B cell (primary cell): ENCODE measurements around the gene EIF3I. TPM values are rescaled to one million over a fixed set of nuclear protein-coding genes. Genes with fewer than 3 reads are reported as not detected.
A peak's percentile ranks its signal among the peaks of the same experiment; 100 is the strongest.

Experiments used
- ATAC-seq: fragments of 200-7000 bp; cut with Tn5 transposase; one replicate; pipeline ENCODE4 v1.10.0; 2021; ENCODE audit warnings: low read depth, mild to moderate bottlenecking, moderate number of reproducible peaks, moderate library complexity
- CTCF ChIA-PET: fragments of 350-600 bp; sonication (Branson Sonifier 250); formaldehyde crosslinking; loops from one replicate; lab custom pipeline; 2021; ENCODE audit warnings: antibody characterized with exemption, inconsistent platforms; lab: Charles Lee
- POLR2A ChIA-PET: fragments of 350-600 bp; sonication (Branson Sonifier 250); formaldehyde crosslinking; loops from one replicate; lab custom pipeline; 2021; ENCODE audit warnings: antibody characterized with exemption; lab: Charles Lee
- DNase-seq: peaks from one replicate; pipeline ENCODE4 v3.0.0; 2013
- H2AFZ ChIP-seq: 2 replicates; pipeline ENCODE4 v1.6.1; 2012; ENCODE audit warnings: mild to moderate bottlenecking, low read depth, low read length; ENCODE audit not compliant: insufficient read depth, poor library complexity, severe bottlenecking
- H3K27ac ChIP-seq, 2 donors: 1 replicate in 1 of 2; 2 replicates in 1 of 2; pipeline ENCODE4 v1.5.1; 2012 to 2013; ENCODE audit warnings: low read length in 2 of 2, mild to moderate bottlenecking in 2 of 2, moderate library complexity in 1 of 2
- H3K27me3 ChIP-seq, 4 experiments: fragments of 200-600 bp in 1 of 4; sonication (generic) in 1 of 4; replicated peaks in 1 of 4; 1 replicate in 2 of 4; 2 replicates in 2 of 4; pipeline versions ENCODE4 v1.6.1 to v1.7.0; 2013 to 2016; ENCODE audit warnings: low read length in 3 of 4, mild to moderate bottlenecking in 2 of 4, mixed read lengths in 1 of 4, moderate library complexity in 1 of 4; ENCODE audit not compliant: insufficient read depth in 4 of 4, control insufficient read depth in 3 of 4; ENCODE audit errors: control extremely low read depth in 1 of 4
- H3K36me3 ChIP-seq, 2 experiments: replicated peaks in 1 of 2; 1 replicate in 1 of 2; 2 replicates in 1 of 2; pipeline versions ENCODE4 v1.6.1 to v1.7.1; 2013; ENCODE audit warnings: low read length in 1 of 2; ENCODE audit not compliant: insufficient read depth in 2 of 2, control insufficient read depth in 1 of 2; ENCODE audit errors: control extremely low read depth in 1 of 2, extremely low read depth in 1 of 2
- H3K4me1 ChIP-seq, 2 donors: fragments of 200-600 bp in 1 of 2; sonication (generic) in 1 of 2; 1 replicate in 1 of 2; 2 replicates in 1 of 2; pipeline versions ENCODE4 v1.5.1 to v1.6.1; 2013 to 2017; ENCODE audit warnings: low read length in 2 of 2; ENCODE audit not compliant: control insufficient read depth in 2 of 2, insufficient read depth in 2 of 2
- H3K4me2 ChIP-seq: replicated peaks from 2 replicates; pipeline ENCODE3; 2012; ENCODE audit warnings: mild to moderate bottlenecking, low read depth, low read length; ENCODE audit not compliant: poor library complexity, severe bottlenecking
- H3K4me3 ChIP-seq, 5 experiments: fragments of 200-600 bp in 1 of 5; sonication (generic) in 1 of 5; 1 replicate in 3 of 5; 2 replicates in 2 of 5; pipeline versions ENCODE4 v1.5.1 to v1.7.0; 2011 to 2016; ENCODE audit warnings: low read length in 4 of 5, mild to moderate bottlenecking in 4 of 5, low read depth in 2 of 5, control low read depth in 1 of 5, moderate library complexity in 1 of 5; ENCODE audit not compliant: insufficient read depth in 1 of 5; ENCODE audit errors: control extremely low read depth in 1 of 5, extremely low read depth in 1 of 5
- H3K79me2 ChIP-seq: fragments of 200-600 bp; sonication (generic); one replicate; pipeline ENCODE4 v1.6.0; 2016; ENCODE audit warnings: low read length; ENCODE audit not compliant: control insufficient read depth, insufficient read depth
- H3K9ac ChIP-seq: fragments of 200-600 bp; sonication (generic); 2 replicates; pipeline ENCODE4 v1.6.1; 2017; ENCODE audit warnings: mild to moderate bottlenecking, low read length, moderate library complexity
- H3K9me3 ChIP-seq, 3 donors: one replicate each; pipeline versions ENCODE4 v1.6.1 to v1.7.1; 2013; ENCODE audit warnings: low read length in 2 of 3; ENCODE audit not compliant: control insufficient read depth in 2 of 3, insufficient read depth in 1 of 3; ENCODE audit errors: control extremely low read depth in 1 of 3
- H4K20me1 ChIP-seq: 2 replicates; pipeline ENCODE4 v1.6.0; 2012; ENCODE audit warnings: mild to moderate bottlenecking, low read length; ENCODE audit not compliant: insufficient read depth, control insufficient read depth, poor library complexity, severe bottlenecking
- H3K27ac Mint-ChIP-seq: one replicate; pipeline ENCODE4 v1.8.0; 2021; ENCODE audit warnings: mixed read lengths
- H3K27me3 Mint-ChIP-seq: one replicate; pipeline ENCODE4 v1.8.0; 2021; ENCODE audit warnings: mixed read lengths
- H3K4me1 Mint-ChIP-seq: one replicate; pipeline ENCODE4 v1.8.0; 2021; ENCODE audit warnings: mixed read lengths
- H3K4me3 Mint-ChIP-seq: one replicate; pipeline ENCODE4 v1.8.0; 2021; ENCODE audit warnings: mixed read lengths
- H3K9me3 Mint-ChIP-seq: one replicate; pipeline ENCODE4 v1.8.0; 2022; ENCODE audit warnings: mixed read lengths; ENCODE audit not compliant: insufficient read depth
- CTCF ChIP-seq: fragments of 200-600 bp; IDR thresholded peaks from one replicate; pipeline ENCODE4 v1.8.0; 2022; ENCODE audit warnings: antibody characterized with exemption, mild to moderate bottlenecking
- EZH2 ChIP-seq: IDR thresholded peaks from 2 replicates; pipeline ENCODE4 v1.6.1; 2012; ENCODE audit warnings: borderline replicate concordance, low read depth, mild to moderate bottlenecking, moderate library complexity, low read length; ENCODE audit not compliant: insufficient read depth, poor library complexity, severe bottlenecking
- WGBS: methylation state at CpG from one replicate; pipeline ENCODE4 v1.1.5; 2013; ENCODE audit warnings: missing lambda C conversion rate; ENCODE audit not compliant: insufficient coverage; 5-methylcytosine and 5-hydroxymethylcytosine counted together
- intact Hi-C: fragments of 100-400 bp; cut with micrococcal nuclease; formaldehyde crosslinking; loops from one replicate; pipeline ENCODE4 v1.10.0; 2022
- polyA plus RNA-seq: library from polyadenylated mRNA; depleted of rRNA; stranded (reverse); fragments of >200 nt; gene quantifications from 2 replicates; pipeline ENCODE4 v1.2.3, GENCODE V29; 2012
- total RNA-seq, 2 donors: library from RNA; stranded (reverse); fragments of 120-200 nt in 1 of 2; gene quantifications; 1 replicate in 1 of 2; 2 replicates in 1 of 2; pipeline versions ENCODE4 v1.2.3 to v1.2.4, GENCODE V29; 2013 to 2022

The EIF3I gene
- total and polyA plus RNA-seq, 2 donors (not counting 1 experiment from before 2014, with no cell fraction given), result 87.0 to 130 TPM

- Histone ChIP-seq H4K20me1 (no peaks in the 10 kb centered on the region), H3K27ac (peak within 1 kb of the TSS; percentile 94 to 95), H3K27me3 (no peaks in the 10 kb centered on the region), H3K79me2 (peaks cover 43% of the 10 kb centered on the region), H3K4me1 (peaks cover 93 to 99% of the 10 kb centered on the region in 2 donors), H3K36me3 (no peaks in the 10 kb centered on the region), H3K4me2 (peak within 1 kb of the TSS; percentile 78), H3K9me3 (no peaks in the 10 kb centered on the region), H2AFZ (peak within 1 kb of the TSS; percentile 70), H3K4me3 (peak within 1 kb of the TSS; percentile 21 to 49 (median 37)), H3K9ac (peak within 1 kb of the TSS; percentile 55)
- DNase-seq (peak; percentile 72), ATAC-seq (peak; percentile 11)
- no peaks in the 10 kb centered on the region for H3K27me3 Mint-ChIP-seq
- TF ChIP-seq CTCF (no peak), EZH2 (no peak)
- H3K4me3 Mint-ChIP-seq, result peak within 1 kb of the TSS; percentile 78
- H3K9me3 Mint-ChIP-seq, result no peaks in the 10 kb centered on the region
- ChIA-PET CTCF (interaction anchor here (0.7 to 5.8 kb wide), 7 partner anchors 9 to 85 kb away, joined by 3 to 84 read pairs (median 44); partner anchors contain the start of genes HDAC1 and MARCKSL1), POLR2A (interaction anchor here (1.2 to 4.7 kb wide), 11 partner anchors 8 to 85 kb away, joined by 3 to 60 read pairs (median 7); partner anchors contain the start of genes CCDC28B, HDAC1 and MARCKSL1)
- WGBS, result 5% methylated on average over 24 of the region's 25 CpGs
- intact Hi-C loops, result loop anchor here (1.0 to 5.0 kb wide), 7 partner anchors 11 to 144 kb away; partner anchors contain the start of genes HDAC1, KPNA6, MARCKSL1 and TXLNA
- peak within 1 kb of the TSS; percentile 97 for H3K27ac Mint-ChIP-seq
- peaks cover 85% of the 10 kb centered on the region for H3K4me1 Mint-ChIP-seq
Measured at GRCh38 chr1:32250893-32251716, 28.9 kb downstream of the EIF3I start, which contains the start of gene LCK. Gene LCK (plus strand): TSS chr1:32251265. CDS start chr1:32274330, 23,065 bp downstream.
